Suprapubic skin (tissue), 4 donors: Measurements from ENCODE around the gene KRTAP10-7. TPM values are rescaled to one million over a fixed set of nuclear protein-coding genes. Genes with fewer than 3 reads are reported as not detected.

Experiments
- DNase-seq, 2 donors: peaks; one replicate each; pipeline ENCODE4 v3.0.0-alpha.2; 2019; ENCODE audit warnings: low spot score in 2 of 2
- H3K27ac ChIP-seq: fragments of 200-600 bp; sonication (generic); one replicate; pipeline ENCODE4 v1.5.1; 2019
- H3K27me3 ChIP-seq: fragments of 200-600 bp; sonication (generic); one replicate; pipeline ENCODE4 v1.5.1; 2019
- H3K36me3 ChIP-seq: fragments of 200-600 bp; sonication (generic); one replicate; pipeline ENCODE4 v1.5.1; 2019
- H3K4me1 ChIP-seq: fragments of 200-600 bp; sonication (generic); one replicate; pipeline ENCODE4 v1.5.1; 2019
- H3K4me3 ChIP-seq: fragments of 200-600 bp; sonication (generic); one replicate; pipeline ENCODE4 v1.5.1; 2019; ENCODE audit warnings: mild to moderate bottlenecking
- H3K9me3 ChIP-seq: fragments of 200-600 bp; sonication (generic); one replicate; pipeline ENCODE4 v1.5.1; 2019
- CTCF ChIP-seq, 2 donors: fragments of 200-600 bp in 1 of 2; fragments of 450-650 bp in 1 of 2; sonication (generic) in 1 of 2; IDR thresholded peaks; one replicate each; pipeline ENCODE4 v1.5.1; 2016 to 2019; ENCODE audit warnings: antibody characterized with exemption in 2 of 2, mild to moderate bottlenecking in 1 of 2, moderate library complexity in 1 of 2
- EP300 ChIP-seq: sonication (generic); formaldehyde crosslinking; IDR thresholded peaks from one replicate; pipeline ENCODE4 v1.6.1; 2017; ENCODE audit warnings: antibody characterized with exemption
- POLR2A ChIP-seq, 2 donors: fragments of 450-650 bp; IDR thresholded peaks; one replicate each; pipeline ENCODE4 v1.6.1; 2017; ENCODE audit warnings: antibody characterized with exemption in 2 of 2, mild to moderate bottlenecking in 2 of 2, moderate library complexity in 2 of 2
- POLR2AphosphoS5 ChIP-seq, 3 donors: sonication (generic); formaldehyde crosslinking; IDR thresholded peaks; one replicate each; pipeline ENCODE4 v1.6.1; 2017; ENCODE audit warnings: antibody characterized with exemption in 3 of 3
- WGBS: methylation state at CpG from one replicate; pipeline ENCODE4 v1.1.5; 2018; 5-methylcytosine and 5-hydroxymethylcytosine counted together
- total RNA-seq, 4 donors: library from RNA; depleted of rRNA; stranded (reverse); fragments of >200 nt; gene quantifications; one replicate each; pipeline ENCODE4 v1.1.0, GENCODE V29; 2016

Gene KRTAP10-7
- total RNA-seq, 4 donors from 2014 or later: 3.7 to 12.9 (median 4.2) TPM; not detected in 1

- WGBS: 95% methylated on average over 11 of the region's 12 CpGs
- Histone ChIP-seq H3K27me3 (peaks cover 41% of the 10 kb centered on the region), H3K27ac (no peak overlapping the region), H3K9me3 (peaks cover 2% of the 10 kb centered on the region), H3K36me3 (no peaks in the 10 kb centered on the region), H3K4me1 (no peaks in the 10 kb centered on the region), H3K4me3 (no peak overlapping the region)
- DNase-seq: no peak
- TF ChIP-seq POLR2AphosphoS5 (IDR thresholded peaks at IDR 0.05) (no peak), EP300 (no peak), POLR2A (IDR thresholded peaks at IDR 0.05) (no peak), CTCF (IDR thresholded peaks at IDR 0.05) (no peak)
Measured at GRCh38 chr21:44650973-44651675, 50.7 kb downstream of the KRTAP10-7 start.

Other genes starting within 250 kb of the KRTAP10-7 start
- gene TRPM2, start 247.0 kb upstream of the KRTAP10-7 start, total RNA-seq: 1 to 10 TPM; 2.5 to 4.2 (median 3.2) TPM
- 1 to 10 TPM; 3.9 to 6.2 (median 4.7) TPM for gene LRRC3, start 145.1 kb upstream of the KRTAP10-7 start, total RNA-seq
- gene KRTAP10-1, start 60.4 kb upstream of the KRTAP10-7 start, total RNA-seq: 1 to 10 TPM in 2 of 4 donors, under 1 TPM in 1, not detected in 1; 0.83 to 8.5 (median 2.6) TPM
- 10 to 100 TPM in 2 of 4 donors, under 1 TPM in 1, not detected in 1; 0.76 to 11.1 (median 10.1) TPM for gene KRTAP10-2, start 49.1 kb upstream of the KRTAP10-7 start, total RNA-seq
- gene KRTAP10-3, start 41.8 kb upstream of the KRTAP10-7 start, total RNA-seq: 1 to 10 TPM in 3 of 4 donors, not detected in 1; 1.1 to 5.8 (median 3.3) TPM
- gene KRTAP10-4, start 26.9 kb upstream of the KRTAP10-7 start, total RNA-seq: 10 to 100 TPM in 1 of 4 donors, 1 to 10 TPM in 2, not detected in 1; 2.7 to 11.8 (median 4.9) TPM
- 10 to 100 TPM in 1 of 4 donors, 1 to 10 TPM in 1, under 1 TPM in 1, not detected in 1; 0.76 to 11.1 (median 1.7) TPM for gene KRTAP10-5, start 20.0 kb upstream of the KRTAP10-7 start, total RNA-seq
- 1 to 10 TPM in 2 of 4 donors, not detected in 2; 2.0 to 3.1 TPM for gene KRTAP10-6, start 8.1 kb upstream of the KRTAP10-7 start, total RNA-seq
- gene KRTAP10-8, start 11.5 kb downstream of the KRTAP10-7 start, total RNA-seq: 1 to 10 TPM in 2 of 4 donors, not detected in 2; 1.3 to 7.2 TPM
- 1 to 10 TPM in 2 of 4 donors, not detected in 2; 1.6 to 9.9 TPM for gene KRTAP10-9, start 26.5 kb downstream of the KRTAP10-7 start, total RNA-seq
- gene KRTAP10-10, start 36.8 kb downstream of the KRTAP10-7 start, total RNA-seq: 1 to 10 TPM in 2 of 4 donors, not detected in 2; 3.3 to 8.0 TPM
- 10 to 100 TPM in 1 of 4 donors, 1 to 10 TPM in 2, not detected in 1; 1.9 to 11.7 (median 3.5) TPM for gene KRTAP10-11, start 45.8 kb downstream of the KRTAP10-7 start, total RNA-seq
- not detected for gene KRTAP12-4, start 54.1 kb downstream of the KRTAP10-7 start, total RNA-seq
- gene KRTAP12-3, start 57.3 kb downstream of the KRTAP10-7 start, total RNA-seq: 10 to 100 TPM in 1 of 4 donors, 1 to 10 TPM in 1, not detected in 2; 3.2 to 11.5 TPM
- 10 to 100 TPM in 1 of 4 donors, 1 to 10 TPM in 2, not detected in 1; 5.6 to 29.3 (median 8.2) TPM for gene KRTAP12-2, start 66.3 kb downstream of the KRTAP10-7 start, total RNA-seq
- 10 to 100 TPM in 1 of 4 donors, 1 to 10 TPM in 1, not detected in 2; 6.0 to 32.1 TPM for gene KRTAP12-1, start 81.6 kb downstream of the KRTAP10-7 start, total RNA-seq
- 1 to 10 TPM in 2 of 4 donors, not detected in 2; 1.3 to 2.9 TPM for gene KRTAP10-12, start 96.6 kb downstream of the KRTAP10-7 start, total RNA-seq
- gene TSPEAR, start 111.0 kb downstream of the KRTAP10-7 start, total RNA-seq: under 1 TPM in 3 of 4 donors, not detected in 1; 0.21 to 0.59 (median 0.32) TPM
- 100 to 1,000 TPM in 2 of 4 donors, 10 to 100 TPM in 2; 62.5 to 126 (median 91.6) TPM for gene UBE2G2, start 201.2 kb downstream of the KRTAP10-7 start, total RNA-seq
- 10 to 100 TPM; 30.5 to 38.3 (median 35.9) TPM for gene SUMO3, start 217.5 kb downstream of the KRTAP10-7 start, total RNA-seq